Stomach (tissue), 9 donors: ENCODE results near the gene CDK19. TPM values are rescaled to one million over a fixed set of nuclear protein-coding genes. Genes with fewer than 3 reads are reported as not detected.

Experiments used
- DNase-seq, 2 donors: peaks; one replicate each; pipeline versions ENCODE4 v3.0.0 to v3.0.0-alpha.2; 2013 to 2019
- H3K27ac ChIP-seq, 5 donors: fragments of 200-600 bp in 4 of 5; sonication (generic) in 4 of 5; one replicate each; pipeline ENCODE4 v1.5.1; 2013 to 2019; ENCODE audit warnings: mild to moderate bottlenecking in 1 of 5, moderate library complexity in 1 of 5
- H3K27me3 ChIP-seq, 3 donors: fragments of 200-600 bp; sonication (generic); one replicate each; pipeline ENCODE4 v1.5.1; 2017 to 2019; ENCODE audit warnings: mixed run types in 1 of 3
- H3K36me3 ChIP-seq, 4 donors: fragments of 200-600 bp; sonication (generic); 1 replicate in 3 of 4; 2 replicates in 1 of 4; pipeline ENCODE4 v1.5.1; 2016 to 2019
- H3K4me1 ChIP-seq, 4 donors: fragments of 200-600 bp; sonication (generic); one replicate each; pipeline ENCODE4 v1.5.1; 2016 to 2019
- H3K4me3 ChIP-seq, 4 donors: fragments of 200-600 bp; sonication (generic) in 3 of 4; one replicate each; pipeline ENCODE4 v1.5.1; 2016 to 2019; ENCODE audit warnings: mild to moderate bottlenecking in 1 of 4
- H3K9me3 ChIP-seq, 4 donors: fragments of 200-600 bp; sonication (generic); one replicate each; pipeline ENCODE4 v1.5.1; 2016 to 2019
- CTCF ChIP-seq, 7 experiments: fragments of 450-650 bp in 4 of 7; fragments of 200-600 bp in 3 of 7; sonication (generic) in 3 of 7; IDR thresholded peaks; one replicate each; pipeline ENCODE4 v1.5.1; 2016 to 2019; ENCODE audit warnings: antibody characterized with exemption in 7 of 7, control low read depth in 2 of 7, mild to moderate bottlenecking in 1 of 7
- EP300 ChIP-seq: sonication (generic); formaldehyde crosslinking; IDR thresholded peaks from one replicate; pipeline ENCODE4 v1.6.1; 2017; ENCODE audit warnings: antibody characterized with exemption
- POLR2A ChIP-seq, 4 donors: fragments of 450-650 bp; IDR thresholded peaks; one replicate each; pipeline ENCODE4 v1.6.1; 2016; ENCODE audit warnings: antibody characterized with exemption in 4 of 4, control low read depth in 2 of 4, mild to moderate bottlenecking in 1 of 4, moderate library complexity in 1 of 4
- POLR2AphosphoS5 ChIP-seq, 3 donors: sonication (generic); formaldehyde crosslinking; IDR thresholded peaks; one replicate each; pipeline ENCODE4 v1.6.1; 2016; ENCODE audit warnings: antibody characterized with exemption in 3 of 3
- WGBS, 5 donors: extraction: QIAGEN DNeasy Blood & Tissue Kit in 3 of 5; methylation state at CpG; one replicate each; pipeline versions ENCODE4 v1.1.5 to v1.1.7; 2013 to 2018; 5-methylcytosine and 5-hydroxymethylcytosine counted together
- intact Hi-C: fragments of 100-400 bp; cut with DNase I; formaldehyde crosslinking; loops from one replicate; pipeline ENCODE4 v1.15.1; 2023; ENCODE audit warnings: low total_unique reads
- polyA plus RNA-seq, 3 donors: library from polyadenylated mRNA; stranded (reverse); fragments of 200-250 nt; gene quantifications; one replicate each; pipeline ENCODE4 v1.2.3, GENCODE V29; 2013
- total RNA-seq, 5 donors: library from RNA; depleted of rRNA; stranded (reverse); fragments of >200 nt; gene quantifications; one replicate each; pipeline versions ENCODE4 v1.1.0 to v1.2.3, GENCODE V29; 2014 to 2016
- donor health status: healthy with polysubstance abuse.
- donor health status: Bipolar disorder and iron deficiency.
- donor health status: healthy.

CDK19 gene
- total and polyA plus RNA-seq, 8 donors: 5.4 to 23.5 (median 7.5) TPM

- Histone ChIP-seq H3K27ac (no peak overlapping the region), H3K36me3 (no peaks in the 10 kb centered on the region), H3K9me3 (no peaks in the 10 kb centered on the region), H3K27me3 (no peaks in the 10 kb centered on the region), H3K4me1 (peaks cover 0 to 10% (median 2%) of the 10 kb centered on the region in 4 donors), H3K4me3 (no peak overlapping the region)
- no peak for DNase-seq
- WGBS, 5 donors: 86 to 97% (median 90%) methylated on average over 1 of the region's 1 CpG
- intact Hi-C loops: no loop called here
- no peak for TF ChIP-seq CTCF (IDR thresholded peaks at IDR 0.05)
- TF ChIP-seq EP300: no peak
- no peak for TF ChIP-seq POLR2AphosphoS5 (IDR thresholded peaks at IDR 0.05)
- TF ChIP-seq POLR2A (IDR thresholded peaks at IDR 0.05): no peak
Measured at GRCh38 chr6:110778333-110778732, 36.9 kb downstream of the CDK19 start.

GRCh38 chr6:110777636-110778035 is 37.6 kb downstream of the CDK19 start:
- intact Hi-C loops: no loop called here
- no peak for TF ChIP-seq POLR2AphosphoS5 (IDR thresholded peaks at IDR 0.05)
- TF ChIP-seq EP300: no peak
- TF ChIP-seq CTCF (IDR thresholded peaks at IDR 0.05): no peak
- TF ChIP-seq POLR2A (IDR thresholded peaks at IDR 0.05): no peak
- H3K27me3 ChIP-seq: no peaks in the 10 kb centered on the region
- H3K9me3 ChIP-seq: no peaks in the 10 kb centered on the region
- H3K36me3 ChIP-seq: no peaks in the 10 kb centered on the region
- no peak overlapping the region for H3K27ac ChIP-seq
- no peak overlapping the region for H3K4me3 ChIP-seq
- peaks cover 0 to 10% (median 2%) of the 10 kb centered on the region in 4 donors for H3K4me1 ChIP-seq
- WGBS, 5 donors: 90 to 98% (median 97%) methylated on average over 2 of the region's 2 CpGs
- DNase-seq: no peak

DNA sequence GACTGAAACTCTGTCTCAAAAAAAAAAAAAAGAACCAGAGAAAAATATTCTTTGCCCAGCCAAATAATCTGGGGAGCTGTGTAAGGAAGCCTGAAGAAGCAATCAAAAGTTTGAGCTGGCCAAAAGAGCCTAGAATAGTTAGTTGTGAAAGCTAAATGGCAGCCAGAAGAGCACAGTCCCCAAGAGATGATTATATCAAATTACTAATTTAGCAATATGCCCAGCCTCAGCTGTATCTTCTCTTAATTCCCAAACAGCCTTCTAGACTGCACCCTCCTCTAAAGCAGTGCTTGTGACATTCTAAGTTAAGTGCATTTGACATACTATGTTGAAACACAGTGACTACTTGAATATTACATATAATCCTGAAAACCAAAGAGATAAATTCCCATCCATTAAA is 38.9 kb downstream of the CDK19 start:
- DNase-seq: no peak
- Histone ChIP-seq H3K9me3 (no peaks in the 10 kb centered on the region), H3K36me3 (peaks cover 0 to 10% (median under 1%) of the 10 kb centered on the region in 4 donors), H3K27ac (no peak overlapping the region), H3K27me3 (no peaks in the 10 kb centered on the region), H3K4me1 (peaks cover 0 to 2% (median 0%) of the 10 kb centered on the region in 4 donors), H3K4me3 (no peak overlapping the region)
- TF ChIP-seq CTCF (IDR thresholded peaks at IDR 0.05): no peak
- TF ChIP-seq EP300: no peak
- TF ChIP-seq POLR2A (IDR thresholded peaks at IDR 0.05): no peak
- TF ChIP-seq POLR2AphosphoS5 (IDR thresholded peaks at IDR 0.05): no peak
- intact Hi-C loops: no loop called here

GRCh38 chr6:110769923-110770322 is 45.3 kb downstream of the CDK19 start:
- no peaks in the 10 kb centered on the region for H3K9me3 ChIP-seq
- 85 to 91% (median 88%) methylated on average over 2 of the region's 2 CpGs for WGBS, 5 donors
- no peak overlapping the region for H3K4me3 ChIP-seq
- intact Hi-C loops: no loop called here
- H3K36me3 ChIP-seq: peaks cover 0 to 25% (median 13%) of the 10 kb centered on the region in 4 donors
- no peaks in the 10 kb centered on the region for H3K4me1 ChIP-seq
- H3K27ac ChIP-seq: no peak overlapping the region
- no peaks in the 10 kb centered on the region for H3K27me3 ChIP-seq
- TF ChIP-seq POLR2A (IDR thresholded peaks at IDR 0.05) (no peak), POLR2AphosphoS5 (IDR thresholded peaks at IDR 0.05) (no peak), CTCF (IDR thresholded peaks at IDR 0.05) (no peak), EP300 (no peak)
- no peak for DNase-seq
